NCI-H2196 treated with DMSO at 0.1 percent for 48 hours (cell line): ENCODE data around the gene PKP4.
"Not testable (repeated sequence)": the region's sequence is repeated elsewhere in the genome, so short reads cannot be mapped to it uniquely, and the experiment has no call there.

Experiments used
- DNase-seq: peaks from one replicate; lab custom pipeline; 2025; ENCODE audit not compliant: unreplicated experiment; lab: John Stamatoyannopoulos, UW

PKP4 gene

DNA sequence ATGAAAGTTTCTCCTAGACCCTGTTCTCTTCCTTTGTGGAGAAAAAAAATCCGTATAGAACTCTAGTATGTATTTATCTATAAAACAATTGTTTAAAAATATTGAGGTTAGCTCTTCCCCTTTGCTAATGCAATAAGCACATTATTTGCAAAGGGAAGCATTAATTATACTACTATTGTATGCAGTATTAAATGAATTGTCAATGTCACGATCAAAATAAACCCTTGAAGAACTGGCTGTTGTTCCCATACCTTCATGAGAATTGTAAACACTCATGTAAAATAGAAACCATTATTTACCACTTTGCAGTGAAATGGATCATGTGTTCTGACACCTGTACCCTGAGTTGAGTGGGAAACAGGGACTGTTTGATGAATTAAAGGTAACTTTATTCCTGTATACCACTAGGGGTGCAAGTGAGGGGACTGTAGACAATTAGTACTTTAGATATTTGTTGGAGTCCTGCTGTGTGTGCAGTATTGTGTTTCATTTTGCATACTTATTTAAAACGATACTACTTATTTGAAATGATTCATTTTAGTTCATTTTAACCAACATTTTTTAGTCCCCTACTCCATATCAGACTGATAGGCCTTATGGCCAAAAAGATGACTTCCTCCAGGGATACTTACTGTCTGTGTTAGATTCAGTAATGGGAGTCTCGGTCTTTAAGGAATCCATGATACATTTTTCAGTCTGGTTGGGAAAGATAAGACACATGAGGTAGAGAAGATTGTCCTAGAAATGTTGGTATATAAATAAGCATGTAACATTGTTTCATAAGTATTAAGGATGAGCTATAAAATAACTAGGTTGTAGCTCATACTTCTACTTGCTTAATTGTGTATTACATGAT is 7.9 kb downstream of the PKP4 start:
- no peak for DNase-seq

DNA sequence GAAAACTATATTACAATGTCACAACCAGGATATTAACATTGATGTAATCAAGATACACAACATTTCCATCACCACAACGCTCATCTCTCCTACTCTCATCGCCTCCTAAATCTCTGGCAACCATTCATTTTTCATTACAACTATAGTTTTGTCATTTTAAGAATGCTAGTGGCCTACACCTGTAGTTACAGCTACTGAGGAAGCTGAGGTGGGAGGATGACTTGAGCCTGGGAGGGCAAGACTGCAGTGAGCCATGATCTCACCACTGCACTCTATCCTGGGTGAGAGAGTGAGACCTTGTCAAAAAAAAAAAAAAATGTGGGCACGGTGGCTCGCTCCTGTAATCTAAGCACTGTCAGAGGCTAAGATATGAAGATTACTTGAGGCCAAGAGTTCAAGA is 10.5 kb downstream of the PKP4 start:
- no peak for DNase-seq

DNA sequence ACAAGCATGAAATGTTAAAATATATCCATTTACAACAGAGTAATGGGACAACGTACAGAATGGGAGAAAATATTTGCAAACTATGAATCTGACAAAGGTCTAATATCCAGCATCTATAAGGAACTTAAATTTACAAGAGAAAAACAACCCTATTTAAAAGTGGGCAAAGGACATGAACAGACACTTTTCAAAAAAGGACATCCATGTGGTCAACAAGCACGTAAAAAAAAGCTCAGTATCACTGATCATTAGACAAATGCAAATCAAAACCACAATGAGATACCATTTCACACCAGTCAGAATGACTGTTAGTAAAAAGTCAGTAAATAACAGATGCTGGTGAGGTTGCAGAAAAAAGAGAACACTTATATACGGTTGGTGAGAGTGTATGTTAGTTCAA is 16.1 kb downstream of the PKP4 start:
- not testable (repeated sequence) for DNase-seq

DNA sequence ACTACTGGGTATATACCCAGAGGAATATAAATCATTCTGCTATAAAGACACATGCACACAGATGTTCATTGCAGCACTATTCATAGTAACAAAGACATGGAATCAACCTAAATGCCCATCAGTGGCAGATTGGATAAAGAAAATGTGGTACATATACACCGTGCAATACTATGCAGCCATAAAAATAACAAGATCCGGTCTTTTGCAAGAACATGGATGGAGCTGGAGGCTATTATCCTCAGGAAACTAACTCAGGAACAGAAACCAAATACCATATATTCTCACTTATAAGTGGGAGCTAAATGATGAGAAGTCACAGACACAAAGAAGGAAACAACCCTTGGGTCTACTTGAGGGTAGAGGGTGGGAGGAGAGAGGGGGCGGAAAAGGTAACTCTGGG is 16.5 kb downstream of the PKP4 start:
- not testable (repeated sequence) for DNase-seq

DNA sequence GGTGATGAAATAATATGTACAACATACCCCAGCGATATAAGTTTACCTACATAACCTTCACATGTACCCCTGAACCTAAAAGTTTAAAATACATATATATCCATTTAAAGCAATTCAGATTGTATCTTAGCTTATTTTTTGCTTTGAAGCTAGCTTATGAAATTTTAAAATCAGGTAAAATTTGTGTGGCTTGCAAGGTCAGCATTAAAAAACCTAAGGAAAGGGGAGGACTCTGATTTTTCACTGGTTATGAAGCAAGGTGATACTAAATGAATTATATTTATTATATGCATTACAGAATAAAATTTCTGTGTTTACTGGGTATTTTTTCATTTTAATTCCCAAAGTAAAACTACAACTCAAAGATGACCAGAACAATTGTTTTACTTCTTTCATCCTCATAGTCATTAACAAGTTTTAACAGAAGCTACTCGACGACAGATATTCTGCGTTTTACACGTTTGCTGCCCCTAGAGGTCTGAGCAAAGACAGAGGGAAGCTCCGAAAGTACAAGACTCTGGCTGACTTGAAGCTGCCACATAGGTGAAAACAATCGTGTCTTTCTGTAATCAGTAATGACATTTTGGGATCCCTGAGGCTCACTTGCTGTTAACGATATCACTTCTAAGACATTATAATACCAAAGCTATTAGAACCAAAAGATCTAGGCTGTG is 17.1 kb downstream of the PKP4 start:
- DNase-seq, result no peak

DNA sequence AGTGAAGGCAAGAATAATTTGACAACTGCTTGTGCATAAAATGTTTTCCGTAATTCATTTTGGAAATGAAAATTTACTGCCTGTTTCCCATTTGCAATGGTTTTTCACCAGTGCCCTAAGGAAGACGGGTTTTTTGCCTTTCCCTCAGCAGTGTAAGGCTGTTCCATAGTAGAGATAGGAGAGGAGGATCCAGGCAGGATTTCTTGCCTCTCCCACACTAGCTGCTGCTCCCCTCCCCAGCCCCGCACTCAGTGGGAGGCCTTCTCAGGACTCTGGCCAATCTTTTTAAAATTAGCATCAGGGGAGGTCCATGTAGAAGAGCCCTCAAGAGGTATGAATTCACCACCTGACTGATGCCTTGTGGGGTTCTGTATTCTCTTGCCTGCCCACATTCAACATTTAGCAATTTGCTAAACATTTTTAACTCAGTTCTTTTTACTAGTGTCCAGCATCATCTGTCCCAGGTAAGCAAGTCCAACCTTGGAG is 17.8 kb downstream of the PKP4 start:
- DNase-seq, result not testable (repeated sequence)

DNA sequence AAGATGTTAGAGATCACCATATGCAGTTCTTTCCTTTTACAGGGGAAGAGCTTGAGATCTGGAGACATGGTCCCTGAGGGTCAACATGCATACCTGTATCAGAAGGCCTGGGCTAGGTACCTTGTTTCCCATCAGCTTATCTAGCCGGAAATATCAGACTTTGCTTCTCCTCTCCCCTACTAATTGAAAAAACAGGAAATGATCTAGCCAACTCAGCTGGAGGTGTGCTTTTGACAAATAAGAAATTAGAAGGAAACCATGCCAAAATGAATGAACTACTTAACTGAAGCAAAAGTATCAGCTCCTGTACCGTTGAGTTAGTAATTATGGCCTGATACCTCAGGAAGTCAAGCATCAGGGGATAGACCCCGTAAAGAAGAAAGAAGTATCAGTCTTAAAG is 20.4 kb downstream of the PKP4 start:
- no peak for DNase-seq

DNA sequence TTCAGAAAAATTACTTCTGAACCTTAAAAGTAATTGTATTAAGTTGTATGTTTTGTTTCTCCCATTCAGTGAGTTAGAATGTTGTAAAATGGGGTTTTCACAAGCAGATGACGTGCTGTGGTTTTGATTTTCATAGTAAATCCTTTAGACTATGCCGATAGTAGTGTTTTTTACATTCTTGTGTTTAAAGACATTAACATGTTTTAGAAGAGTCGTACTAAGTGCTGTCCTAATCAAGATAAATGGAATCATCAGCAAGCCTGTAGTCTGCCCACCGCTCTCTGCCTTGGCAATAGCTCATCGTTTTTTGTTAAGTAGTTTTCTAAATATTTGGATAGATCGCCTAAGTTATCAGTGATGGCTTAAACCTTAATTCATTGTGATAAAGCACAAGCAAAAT is 21.5 kb downstream of the PKP4 start:
- no peak for DNase-seq

DNA sequence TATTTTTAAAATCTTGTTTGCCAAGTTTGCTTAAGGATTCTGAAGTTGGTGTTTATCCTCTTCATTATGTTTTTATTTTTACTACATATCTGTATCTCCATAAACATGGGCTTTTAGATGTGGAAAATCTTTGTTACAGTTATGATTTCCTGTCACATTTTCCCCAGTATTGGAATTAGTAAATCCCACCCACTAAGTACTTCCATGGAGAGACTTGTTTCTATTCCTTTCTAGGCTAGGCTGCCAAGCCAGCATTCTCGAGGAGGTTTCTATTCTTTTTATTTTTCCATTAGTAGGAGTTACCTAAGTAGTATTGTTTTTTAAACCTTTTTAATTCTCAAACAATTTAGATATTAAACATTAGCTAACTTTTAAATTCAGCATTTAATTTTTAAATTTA is 22.1 kb downstream of the PKP4 start:
- DNase-seq, result no peak

DNA sequence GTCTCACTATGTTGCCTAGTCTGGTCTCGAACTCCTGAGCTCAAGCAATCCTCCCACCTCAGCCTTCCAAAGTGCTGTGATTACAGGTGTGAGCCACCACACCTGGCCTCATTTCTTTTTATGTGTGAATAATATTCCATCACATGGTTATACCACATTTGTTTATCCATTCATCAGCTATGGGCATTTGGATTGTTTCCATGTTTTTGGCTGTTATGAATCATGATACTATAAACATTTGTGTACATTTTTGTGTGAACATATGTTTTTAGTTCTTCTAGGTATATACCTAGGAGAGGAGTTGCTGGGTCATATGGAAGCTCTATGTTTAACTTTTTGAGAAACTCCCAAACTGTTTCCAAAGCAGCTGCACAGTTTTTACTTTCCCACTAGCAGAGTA is 24.4 kb downstream of the PKP4 start:
- DNase-seq, result no peak

DNA sequence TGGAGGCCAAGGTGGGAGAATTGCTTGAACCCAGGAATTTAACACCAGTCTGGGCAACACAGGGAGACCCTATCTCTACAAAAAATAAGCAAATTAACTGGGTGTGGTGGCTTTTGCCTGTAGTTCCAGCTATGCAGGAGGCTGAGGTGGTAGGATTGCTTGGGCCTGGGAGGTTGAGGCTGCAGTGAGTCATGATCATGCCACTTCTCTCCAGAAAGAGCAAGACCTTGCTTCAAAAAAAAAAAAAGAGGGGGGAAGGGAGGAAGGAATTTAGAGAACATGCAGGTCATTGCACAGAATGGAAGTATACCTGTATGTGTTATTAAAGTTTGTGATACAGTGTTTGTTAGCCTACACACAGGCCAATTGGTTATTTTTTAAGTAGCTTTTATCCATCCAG is 25.8 kb downstream of the PKP4 start:
- DNase-seq, result no peak

DNA sequence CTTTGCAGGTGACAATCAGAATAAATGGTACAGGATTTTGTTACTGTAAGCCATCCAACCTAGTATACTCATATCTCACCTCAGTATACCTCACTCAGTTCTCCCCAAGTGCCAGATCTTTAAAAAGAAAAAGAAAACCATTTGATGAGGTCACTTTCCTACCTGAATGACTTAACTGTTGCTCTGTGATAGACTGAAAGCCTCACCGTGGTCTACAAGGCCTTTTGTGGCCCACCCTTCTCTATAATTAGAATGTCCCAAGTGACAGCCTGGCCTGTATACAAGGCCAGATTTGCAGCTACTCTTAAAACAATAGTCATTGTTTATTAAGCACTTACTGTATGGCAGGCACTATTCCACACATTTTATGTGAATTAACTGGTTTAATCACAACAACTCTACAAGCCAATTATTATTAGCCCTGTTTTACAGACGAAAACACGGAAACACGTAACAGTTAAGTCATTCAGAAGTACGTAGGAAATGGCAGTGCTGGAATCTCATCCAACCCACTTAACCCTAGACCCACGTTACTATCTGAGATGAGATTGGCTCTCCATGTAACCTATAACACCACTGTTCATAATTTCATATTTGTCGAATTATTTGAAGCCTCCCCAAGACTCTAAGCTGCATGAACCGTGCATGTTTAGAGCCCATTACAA is 28.3 kb downstream of the PKP4 start:
- DNase-seq, result no peak

DNA sequence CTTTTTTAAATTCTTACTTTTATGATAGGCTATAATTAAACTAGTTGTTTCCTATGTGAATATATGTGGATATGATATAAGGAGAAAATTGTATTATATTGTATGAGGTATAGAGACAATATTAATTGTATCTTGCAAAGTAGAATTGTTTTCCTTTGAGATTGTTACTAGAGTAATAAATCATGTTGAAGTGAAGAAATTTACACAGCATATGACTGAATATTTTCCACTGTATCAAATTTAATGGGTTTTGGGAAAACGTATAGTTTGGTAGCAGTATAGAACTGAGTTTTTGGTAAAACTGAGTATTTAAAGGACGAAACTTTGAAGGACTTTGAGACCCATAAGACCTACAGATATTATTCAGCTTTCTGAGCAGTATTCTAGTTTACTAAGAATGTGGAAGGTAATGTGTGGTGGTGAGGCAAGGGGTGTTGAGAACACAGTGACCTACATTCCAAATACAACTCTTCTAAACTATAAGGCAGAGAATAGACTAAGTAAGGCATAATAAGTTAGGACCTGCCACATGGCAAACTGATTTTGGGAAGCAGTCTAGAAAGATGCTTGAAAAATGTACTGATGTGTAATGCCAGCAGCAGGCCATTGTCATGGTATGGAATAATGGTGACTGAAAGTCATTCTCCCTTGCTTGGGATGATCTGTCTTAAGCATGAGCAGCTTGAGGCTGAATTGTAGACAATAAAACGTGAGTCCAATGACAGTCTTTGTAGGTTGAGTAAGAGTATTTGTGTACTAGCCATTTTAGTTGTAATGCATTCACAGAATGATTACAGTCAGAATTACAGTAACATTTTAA is 29.6 kb downstream of the PKP4 start:
- no peak for DNase-seq

DNA sequence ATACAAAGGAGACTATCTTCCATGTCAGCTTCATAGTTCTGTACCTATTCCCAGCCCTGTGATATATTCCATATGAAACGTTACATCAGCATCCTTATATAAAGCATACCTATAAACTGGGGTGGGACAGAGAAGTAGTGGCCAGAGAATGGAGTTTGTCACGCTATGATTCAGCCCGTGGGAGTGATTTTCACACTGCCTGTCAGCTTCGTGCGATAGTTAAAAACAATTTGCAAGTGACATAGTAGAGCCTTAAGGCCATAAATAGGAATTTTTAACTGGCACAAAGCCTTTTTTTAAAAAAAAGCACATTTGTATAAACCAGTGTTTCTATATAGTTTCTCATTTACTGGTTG is 30.2 kb downstream of the PKP4 start:
- no peak for DNase-seq

DNA sequence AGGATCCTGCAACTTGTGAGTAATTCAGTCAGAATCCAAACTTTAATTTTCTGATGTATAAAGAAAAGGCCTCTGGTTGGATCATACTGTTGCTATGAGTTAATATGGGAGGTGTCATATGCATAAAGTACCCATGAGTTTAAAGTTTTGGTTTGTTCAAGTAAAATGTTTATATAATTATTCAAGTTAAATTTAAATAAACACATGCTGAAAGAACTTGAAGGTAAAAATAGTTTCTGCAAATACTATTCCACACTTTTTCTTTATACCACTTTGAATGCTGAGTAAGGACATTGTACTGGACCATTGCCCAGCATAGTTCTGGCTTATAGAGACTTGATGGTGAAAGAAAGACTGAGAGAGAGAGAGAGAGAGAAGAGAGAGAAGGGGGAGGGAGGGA is 30.7 kb downstream of the PKP4 start:
- DNase-seq, result no peak

DNA sequence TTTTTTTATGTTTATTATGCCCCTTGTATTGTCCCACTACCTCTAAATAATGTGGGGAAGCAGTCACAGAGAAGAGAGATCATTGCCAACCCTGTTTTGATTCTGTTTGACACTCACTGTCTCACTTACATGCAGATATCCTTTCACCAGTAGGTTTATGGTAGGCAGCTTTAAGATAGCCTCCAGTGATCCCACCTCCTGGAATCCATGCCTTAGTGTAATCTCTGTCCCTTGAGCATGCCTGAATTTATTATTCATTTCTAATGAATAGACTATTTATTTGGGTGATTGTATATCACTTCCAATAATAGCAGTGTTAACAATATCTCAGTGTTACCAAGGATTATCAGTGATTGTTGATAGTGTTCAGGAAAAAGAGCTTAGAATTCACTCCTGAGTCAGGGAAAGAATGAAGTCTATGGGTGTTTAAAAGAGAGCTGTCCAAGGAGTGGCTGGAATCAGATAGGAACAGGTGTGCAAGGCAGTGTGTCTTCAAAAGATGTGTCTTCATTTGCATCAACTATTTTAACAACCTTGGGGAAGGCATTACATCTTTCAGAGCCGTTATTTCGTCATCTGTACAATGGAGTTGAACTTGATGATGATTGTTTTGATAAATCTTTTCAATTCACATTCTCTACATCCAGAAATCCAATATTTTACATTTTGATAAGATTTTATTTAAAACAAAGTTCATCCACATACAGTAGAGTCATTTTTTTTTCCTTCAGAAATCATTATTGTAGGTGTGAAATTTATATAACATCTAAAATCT is 31.9 kb downstream of the PKP4 start:
- no peak for DNase-seq

DNA sequence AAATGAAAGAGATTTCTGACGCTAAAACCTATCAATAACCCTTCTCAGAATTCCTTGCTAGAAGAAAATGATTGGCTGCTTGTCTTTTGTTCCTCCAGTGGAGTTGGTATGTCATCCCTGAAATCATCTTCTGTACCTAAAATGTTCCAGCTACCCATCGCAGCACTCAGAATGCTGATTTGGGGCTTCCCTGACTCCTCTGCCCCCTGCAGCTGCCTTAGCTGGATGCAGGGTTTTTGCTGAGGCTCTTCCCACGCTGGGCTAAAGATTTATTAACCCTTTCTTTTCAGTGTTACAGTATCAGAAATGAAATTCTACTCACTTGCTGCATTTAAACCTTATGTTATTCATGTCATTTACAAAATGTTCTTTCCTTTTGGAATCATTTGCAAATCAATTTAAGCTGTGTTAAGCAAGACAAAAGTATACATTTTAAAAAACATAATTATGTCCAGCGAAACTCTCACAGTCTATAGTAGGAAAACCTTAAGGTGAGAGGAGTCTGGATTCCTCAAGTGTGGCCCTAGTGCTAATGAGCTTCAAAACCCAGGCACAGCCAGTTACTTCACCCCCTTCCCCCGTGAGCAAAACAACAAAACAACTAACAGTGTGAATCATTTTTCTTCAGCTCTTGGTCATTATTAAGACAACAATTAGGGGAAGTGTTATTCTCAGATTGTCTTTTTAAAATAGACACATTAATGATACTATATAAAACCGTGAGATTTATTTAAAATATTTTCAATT is 32.8 kb downstream of the PKP4 start:
- DNase-seq, result no peak

DNA sequence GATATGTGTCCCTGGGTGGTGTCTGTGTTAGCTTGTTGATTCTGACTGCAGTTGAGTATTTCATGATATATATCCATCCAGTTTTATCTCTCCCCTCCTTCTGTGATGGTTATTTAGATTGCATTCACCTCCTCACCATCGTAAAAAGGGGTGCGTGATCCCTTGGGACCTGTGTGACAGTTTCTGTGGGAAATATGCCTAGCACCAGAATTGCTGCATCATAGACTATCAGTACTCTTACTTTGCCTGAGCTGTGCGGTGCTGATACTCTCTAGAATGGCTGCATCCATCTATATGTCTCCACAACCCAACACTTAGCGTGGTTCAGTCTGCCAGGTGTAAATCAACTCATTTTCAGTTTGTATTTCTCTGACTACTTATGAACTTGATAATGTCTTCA is 34.3 kb downstream of the PKP4 start:
- DNase-seq, result no peak

DNA sequence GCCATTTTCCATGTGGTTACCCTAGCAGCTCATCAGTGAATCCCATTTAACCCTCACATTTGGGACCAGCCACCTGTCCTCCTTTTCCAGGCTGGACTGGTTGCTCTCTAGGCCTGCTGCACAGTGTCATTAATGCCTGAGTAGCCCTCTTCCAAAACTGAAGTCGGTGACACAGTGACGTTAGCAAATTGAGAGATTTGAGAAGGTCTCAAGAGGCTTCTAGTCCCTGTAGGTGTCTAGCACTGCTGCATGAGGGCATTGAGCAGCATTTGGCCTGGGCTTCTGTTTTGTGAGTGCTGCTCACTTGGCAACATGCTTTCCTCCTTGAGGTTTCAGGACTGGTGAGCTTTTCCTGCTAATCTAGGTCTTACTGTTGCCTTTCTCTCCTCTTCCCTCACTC is 36.7 kb downstream of the PKP4 start:
- no peak for DNase-seq

DNA sequence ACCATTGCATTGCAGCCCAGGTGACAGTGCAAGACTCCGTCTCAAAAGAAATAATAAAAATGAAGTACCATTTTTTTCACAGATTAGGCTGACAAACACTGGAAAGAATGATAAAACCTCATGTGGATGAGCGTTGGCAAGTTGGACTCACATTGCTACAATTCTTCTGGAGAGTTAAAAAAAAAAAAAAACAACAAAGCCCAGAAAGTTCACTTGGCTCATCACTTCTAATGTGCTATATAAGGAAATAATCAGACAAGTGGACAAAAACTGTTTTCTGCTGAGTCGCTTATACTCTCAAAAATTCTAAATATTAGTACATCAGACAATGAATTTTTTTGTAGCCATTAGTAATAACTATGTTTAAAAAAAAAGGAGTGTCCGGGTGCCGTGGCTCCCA is 38.4 kb downstream of the PKP4 start:
- no peak for DNase-seq
